T-helper 1 cell treated with Interleukin-12 subunit alpha and Interleukin-12 subunit beta and Interleukin-4 antibody, amounts not matched to agents 30 ng/mL and 1 ng/mL, for 36 hours (primary cell): Measurements from ENCODE around the gene RPL15. TPM values are rescaled to one million over a fixed set of nuclear protein-coding genes. Genes with fewer than 3 reads are reported as not detected.

Experiments used
- intact Hi-C: fragments of 100-400 bp; cut with micrococcal nuclease; formaldehyde crosslinking; loops from one replicate; pipeline ENCODE4 v1.15.1; 2024
- total RNA-seq: library from RNA; stranded (reverse); gene quantifications from 2 replicates; pipeline ENCODE4 v1.2.3, GENCODE V29; 2022

Gene RPL15
- total RNA-seq, 1 donor from 2014 or later = 1,401 TPM

- intact Hi-C loops = no loop called here
These were observed 39.8 kb downstream of the RPL15 start for GRCh38 chr3:23956701-23957100.

DNA sequence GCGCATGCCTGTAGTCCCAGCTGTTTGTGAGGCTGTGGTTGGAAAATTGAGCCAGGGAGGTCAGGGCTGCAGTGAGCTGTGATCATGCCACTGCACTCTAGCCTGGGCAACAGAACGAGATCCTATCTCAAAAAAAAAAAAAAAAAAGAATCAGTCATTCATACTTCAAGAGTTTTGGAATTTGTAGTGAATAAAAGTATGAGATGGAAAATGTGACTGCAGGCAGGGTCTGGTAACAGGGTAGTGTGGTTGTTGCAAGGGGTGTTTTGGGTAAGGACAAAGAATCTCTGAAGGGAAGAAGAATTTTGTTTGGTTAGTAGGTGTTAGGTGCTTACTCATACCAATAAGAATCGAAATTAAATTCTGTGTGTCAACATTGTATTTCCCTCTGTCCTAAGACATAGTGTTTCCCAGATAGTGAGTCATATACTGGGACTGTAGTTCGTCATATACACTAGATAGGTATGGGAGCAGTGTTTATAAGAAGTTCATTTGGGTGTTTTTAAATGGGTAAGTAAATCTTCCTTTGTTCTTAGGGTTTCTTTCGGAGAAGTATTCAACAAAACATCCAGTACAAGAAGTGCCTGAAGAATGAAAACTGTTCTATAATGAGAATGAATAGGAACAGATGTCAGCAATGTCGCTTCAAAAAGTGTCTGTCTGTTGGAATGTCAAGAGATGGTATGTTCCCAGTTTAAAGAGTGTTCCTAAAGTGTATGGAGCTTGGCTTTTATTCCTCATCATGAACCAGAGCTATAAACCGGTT lies 42.4 kb downstream of the RPL15 start:
- intact Hi-C loops = no loop called here

DNA sequence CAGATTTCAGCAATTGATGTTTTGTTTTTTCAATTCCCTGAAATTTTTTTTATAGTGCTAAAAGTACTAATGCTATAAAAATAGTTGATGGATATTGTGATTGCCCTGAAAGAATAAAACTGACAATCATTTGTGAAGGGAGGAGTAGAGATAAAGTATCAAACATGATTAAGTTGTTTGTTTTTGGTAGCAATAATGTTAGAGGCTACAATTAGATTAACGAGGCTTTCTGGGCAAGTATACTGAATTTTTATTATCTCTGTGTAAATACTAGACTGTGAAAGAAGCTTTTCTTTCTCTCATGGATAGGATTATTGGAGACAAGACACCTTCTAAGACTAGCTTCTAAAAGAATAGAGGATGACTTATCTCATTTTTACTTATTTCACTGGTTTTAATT lies 43.7 kb downstream of the RPL15 start:
- intact Hi-C loops = no loop called here

GRCh38 chr3:23961066-23961465 lies 44.1 kb downstream of the RPL15 start:
- intact Hi-C loops = no loop called here

GRCh38 chr3:23961913-23962312 lies 45.0 kb downstream of the RPL15 start:
- intact Hi-C loops = no loop called here

GRCh38 chr3:23964537-23965235 lies 47.8 kb downstream of the RPL15 start:
- intact Hi-C loops = no loop called here

GRCh38 chr3:23966328-23966727 lies 49.4 kb downstream of the RPL15 start:
- intact Hi-C loops = no loop called here

DNA sequence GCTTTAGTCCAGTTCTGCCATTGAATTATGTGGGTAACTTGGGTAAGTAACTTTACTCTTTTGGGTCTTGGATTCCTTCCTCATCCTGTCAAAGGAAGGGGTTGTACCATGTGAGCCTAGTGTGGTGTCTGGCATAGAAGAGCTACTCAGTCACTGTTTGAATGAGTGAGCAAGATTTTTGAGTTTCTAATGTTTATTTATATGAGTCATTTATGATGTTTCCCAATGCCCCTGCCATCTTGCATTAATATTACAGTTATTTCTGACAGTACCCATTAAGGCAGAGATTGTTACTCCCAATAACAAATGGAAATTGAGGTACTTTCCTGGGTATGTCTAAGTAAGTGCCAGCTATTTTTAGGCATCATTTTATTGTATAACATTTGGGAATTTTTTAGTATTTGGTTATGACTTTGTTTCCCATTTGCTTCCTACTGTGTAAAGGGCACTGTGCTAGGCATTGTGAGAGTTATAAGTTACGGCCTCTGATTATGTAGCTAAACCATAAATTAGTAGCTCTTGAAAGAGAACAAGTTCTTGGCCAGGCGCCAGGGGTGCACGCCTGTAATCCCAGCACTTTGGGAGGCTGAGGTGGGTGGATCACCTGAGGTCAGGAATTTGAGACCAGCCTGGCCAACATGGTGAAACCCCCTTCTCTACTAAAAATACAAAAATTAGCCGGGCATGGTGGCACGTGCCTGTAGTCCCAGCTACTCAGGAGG lies 51.7 kb downstream of the RPL15 start:
- intact Hi-C loops = no loop called here

- intact Hi-C loops = no loop called here
These were observed 52.5 kb downstream of the RPL15 start for GRCh38 chr3:23969393-23969792.

Other genes with a start within 250 kb of the RPL15 start
- 70.1 and 71.2 TPM in 2 replicates for gene UBE2E1, start 111.2 kb upstream of the RPL15 start, total RNA-seq
- 2.8 and 3.2 TPM in 2 replicates for gene NKIRAS1, start 142 bp upstream of the RPL15 start, total RNA-seq
- 5.1 and 5.5 TPM in 2 replicates for gene NR1D2, start 28.2 kb downstream of the RPL15 start, total RNA-seq